ENCODE measurements around the gene APC2. TPM values are rescaled to one million over a fixed set of nuclear protein-coding genes. Genes with fewer than 3 reads are reported as not detected.

The APC2 gene
- total and polyA plus RNA-seq, 2 donors (not counting 1 experiment from before 2014, with no cell fraction given): 0.12 to 0.16 TPM

DNA sequence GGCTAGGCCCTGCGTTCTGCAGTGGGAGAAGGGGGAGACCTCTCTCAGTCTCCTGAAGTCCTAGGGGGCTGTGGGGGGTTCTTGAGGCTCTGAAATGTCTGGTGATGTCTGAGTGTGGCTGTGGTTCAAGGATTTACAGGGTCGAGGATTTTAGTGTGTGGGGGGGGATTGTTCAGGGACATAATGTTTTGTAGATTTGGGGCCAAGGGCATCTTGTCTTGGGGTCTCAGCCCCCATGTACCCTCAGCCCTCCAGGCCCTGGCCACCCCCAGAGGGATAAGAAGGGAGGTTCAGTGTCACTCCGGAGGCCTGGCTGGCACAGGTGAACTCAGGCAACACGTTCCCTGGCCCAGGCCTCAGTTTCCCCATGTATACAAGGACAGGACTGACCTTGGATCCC lies 2.4 kb upstream of the APC2 start:
- intact Hi-C loops (cut with micrococcal nuclease): no loop called here
- peak overlapping the region; percentile 45 for H3K4me3 Mint-ChIP-seq
- Histone ChIP-seq H3K4me1 (ENCODE audit: control insufficient read depth in 2 of 2, insufficient read depth in 2 of 2, low read length in 2 of 2) (peaks cover 19 to 33% of the 10 kb centered on the region in 2 donors), H3K79me2 (ENCODE audit: control insufficient read depth, insufficient read depth, low read length) (no peaks in the 10 kb centered on the region), H3K9ac (ENCODE audit: low read length) (no peak overlapping the region), H3K9me3 (ENCODE audit: control extremely low read depth in 1 of 3, control insufficient read depth in 2 of 3, insufficient read depth in 1 of 3, low read length in 2 of 3) (peaks cover 0 to 29% (median 0%) of the 10 kb centered on the region in 3 donors), H2AFZ (ENCODE audit: insufficient read depth, low read depth, low read length, poor library complexity, severe bottlenecking) (no peak overlapping the region), H3K4me3 (ENCODE audit: control extremely low read depth in 1 of 5, extremely low read depth in 1 of 5, insufficient read depth in 1 of 5, low read depth in 2 of 5, low read length in 4 of 5) (no peak overlapping the region), H3K36me3 (replicated peaks in 1 of 2; ENCODE audit: control extremely low read depth in 1 of 2, control insufficient read depth in 1 of 2, extremely low read depth in 1 of 2, insufficient read depth in 2 of 2, low read length in 1 of 2) (no peaks in the 10 kb centered on the region), H3K27me3 (replicated peaks in 1 of 4; ENCODE audit: control extremely low read depth in 1 of 4, control insufficient read depth in 3 of 4, insufficient read depth in 4 of 4, low read length in 3 of 4) (peaks cover 0 to 64% (median 39%) of the 10 kb centered on the region in 4 experiments), H3K4me2 (replicated peaks; ENCODE audit: low read depth, low read length, poor library complexity, severe bottlenecking) (no peak overlapping the region), H4K20me1 (ENCODE audit: control insufficient read depth, insufficient read depth, low read length, poor library complexity, severe bottlenecking) (peaks cover 36% of the 10 kb centered on the region), H3K27ac (ENCODE audit: low read length in 2 of 2) (no peak overlapping the region)
- ChIA-PET CTCF (no interaction called here), POLR2A (no interaction called here)
- H3K9me3 Mint-ChIP-seq (ENCODE audit: insufficient read depth): no peaks in the 10 kb centered on the region
- H3K27me3 Mint-ChIP-seq: peaks cover 34% of the 10 kb centered on the region
- DNase-seq: no peak
- TF ChIP-seq EZH2 (IDR thresholded peaks at IDR 0.05; ENCODE audit: borderline replicate concordance, insufficient read depth, low read depth, low read length, poor library complexity, severe bottlenecking): no peak
- TF ChIP-seq, protein P1, sequence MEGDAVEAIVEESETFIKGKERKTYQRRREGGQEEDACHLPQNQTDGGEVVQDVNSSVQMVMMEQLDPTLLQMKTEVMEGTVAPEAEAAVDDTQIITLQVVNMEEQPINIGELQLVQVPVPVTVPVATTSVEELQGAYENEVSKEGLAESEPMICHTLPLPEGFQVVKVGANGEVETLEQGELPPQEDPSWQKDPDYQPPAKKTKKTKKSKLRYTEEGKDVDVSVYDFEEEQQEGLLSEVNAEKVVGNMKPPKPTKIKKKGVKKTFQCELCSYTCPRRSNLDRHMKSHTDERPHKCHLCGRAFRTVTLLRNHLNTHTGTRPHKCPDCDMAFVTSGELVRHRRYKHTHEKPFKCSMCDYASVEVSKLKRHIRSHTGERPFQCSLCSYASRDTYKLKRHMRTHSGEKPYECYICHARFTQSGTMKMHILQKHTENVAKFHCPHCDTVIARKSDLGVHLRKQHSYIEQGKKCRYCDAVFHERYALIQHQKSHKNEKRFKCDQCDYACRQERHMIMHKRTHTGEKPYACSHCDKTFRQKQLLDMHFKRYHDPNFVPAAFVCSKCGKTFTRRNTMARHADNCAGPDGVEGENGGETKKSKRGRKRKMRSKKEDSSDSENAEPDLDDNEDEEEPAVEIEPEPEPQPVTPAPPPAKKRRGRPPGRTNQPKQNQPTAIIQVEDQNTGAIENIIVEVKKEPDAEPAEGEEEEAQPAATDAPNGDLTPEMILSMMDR (IDR thresholded peaks at IDR 0.05): no peak
- H3K27ac Mint-ChIP-seq: peak overlapping the region; percentile 37
- WGBS (ENCODE audit: insufficient coverage): 28% methylated on average over 4 of the region's 4 CpGs
- ATAC-seq (ENCODE audit: low read depth): no peak
- peaks cover 28% of the 10 kb centered on the region for H3K4me1 Mint-ChIP-seq

GRCh38 chr19:1447944-1448343 lies 2.0 kb upstream of the APC2 start:
- Histone ChIP-seq H3K27ac (ENCODE audit: low read length in 2 of 2) (no peak overlapping the region), H3K9me3 (ENCODE audit: control extremely low read depth in 1 of 3, control insufficient read depth in 2 of 3, insufficient read depth in 1 of 3, low read length in 2 of 3) (peaks cover 0 to 29% (median 0%) of the 10 kb centered on the region in 3 donors), H3K27me3 (replicated peaks in 1 of 4; ENCODE audit: control extremely low read depth in 1 of 4, control insufficient read depth in 3 of 4, insufficient read depth in 4 of 4, low read length in 3 of 4) (peaks cover 0 to 68% (median 43%) of the 10 kb centered on the region in 4 experiments), H4K20me1 (ENCODE audit: control insufficient read depth, insufficient read depth, low read length, poor library complexity, severe bottlenecking) (peaks cover 34% of the 10 kb centered on the region), H3K4me2 (replicated peaks; ENCODE audit: low read depth, low read length, poor library complexity, severe bottlenecking) (no peak overlapping the region), H3K4me3 (ENCODE audit: control extremely low read depth in 1 of 5, extremely low read depth in 1 of 5, insufficient read depth in 1 of 5, low read depth in 2 of 5, low read length in 4 of 5) (no peak overlapping the region), H3K79me2 (ENCODE audit: control insufficient read depth, insufficient read depth, low read length) (no peaks in the 10 kb centered on the region), H2AFZ (ENCODE audit: insufficient read depth, low read depth, low read length, poor library complexity, severe bottlenecking) (no peak overlapping the region), H3K36me3 (replicated peaks in 1 of 2; ENCODE audit: control extremely low read depth in 1 of 2, control insufficient read depth in 1 of 2, extremely low read depth in 1 of 2, insufficient read depth in 2 of 2, low read length in 1 of 2) (no peaks in the 10 kb centered on the region), H3K4me1 (ENCODE audit: control insufficient read depth in 2 of 2, insufficient read depth in 2 of 2, low read length in 2 of 2) (peaks cover 19 to 33% of the 10 kb centered on the region in 2 donors), H3K9ac (ENCODE audit: low read length) (no peak overlapping the region)
- H3K4me3 Mint-ChIP-seq: peak overlapping the region; percentile 39
- intact Hi-C loops (cut with micrococcal nuclease): no loop called here
- TF ChIP-seq EZH2 (IDR thresholded peaks at IDR 0.05; ENCODE audit: borderline replicate concordance, insufficient read depth, low read depth, low read length, poor library complexity, severe bottlenecking): no peak
- TF ChIP-seq, protein P1 (IDR thresholded peaks at IDR 0.05): no peak
- no peak overlapping the region for H3K27ac Mint-ChIP-seq
- WGBS (ENCODE audit: insufficient coverage): 87% methylated on average over 9 of the region's 9 CpGs
- H3K27me3 Mint-ChIP-seq: peaks cover 34% of the 10 kb centered on the region
- POLR2A ChIA-PET: interaction anchor here (0.6 kb wide), 1 partner anchor 32 kb away, joined by 3 read pairs; no protein-coding TSS in a partner anchor
- ATAC-seq (ENCODE audit: low read depth) (no peak), DNase-seq (no peak)
- peaks cover 29% of the 10 kb centered on the region for H3K4me1 Mint-ChIP-seq
- CTCF ChIA-PET: no interaction called here
- no peaks in the 10 kb centered on the region for H3K9me3 Mint-ChIP-seq (ENCODE audit: insufficient read depth)
